ENCODE data around the gene EHD3.

EHD3 gene

DNA sequence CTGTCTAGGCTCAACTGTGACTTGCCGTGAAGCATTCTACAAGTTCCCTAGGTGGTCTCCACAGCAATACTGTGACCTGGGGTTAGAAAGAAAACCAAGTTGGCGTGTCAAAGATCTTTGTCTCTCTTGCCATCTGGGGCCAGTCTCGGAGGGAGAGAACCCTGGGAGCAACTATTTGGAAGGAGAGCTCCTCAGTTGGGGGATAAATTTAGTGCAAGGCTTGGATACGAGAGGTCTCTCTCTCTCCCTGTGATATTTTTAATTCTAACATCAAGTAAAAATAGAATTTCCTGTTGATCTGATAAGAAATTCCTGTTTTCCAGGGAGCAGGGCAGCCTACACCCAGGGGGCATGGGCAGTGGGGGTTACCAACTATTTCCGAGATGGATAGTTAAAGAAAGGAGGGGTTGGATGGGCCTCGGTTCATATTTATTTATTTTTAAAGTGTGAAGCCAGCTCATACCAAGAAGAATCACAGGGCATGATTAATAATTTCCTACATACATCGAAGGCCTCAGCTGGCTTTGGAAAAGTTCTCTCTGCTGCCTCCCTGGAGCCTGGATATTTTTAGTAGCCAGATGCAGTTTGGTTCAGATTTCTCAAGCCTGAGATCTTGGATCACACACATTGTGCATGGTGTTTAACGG lies 62.8 kb downstream of the EHD3 start:
- Histone ChIP-seq H3K36me3 (ENCODE audit: insufficient read depth, low read length) (no peaks in the 10 kb centered on the region), H2AFZ (ENCODE audit: low read length) (no peak overlapping the region), H3K9me2 (replicated peaks; ENCODE audit: low read depth, low read length) (no peaks in the 10 kb centered on the region), H3K4me2 (ENCODE audit: low read depth, low read length, poor library complexity, severe bottlenecking) (no peak overlapping the region), H3K9me3 (ENCODE audit: insufficient read depth, low read depth, low read length) (no peaks in the 10 kb centered on the region), H4K20me1 (ENCODE audit: insufficient read depth, low read length, poor library complexity, severe bottlenecking) (no peaks in the 10 kb centered on the region), H3F3A (ENCODE audit: low read depth) (no peaks in the 10 kb centered on the region), H3K79me2 (ENCODE audit: insufficient read depth, low read length) (no peaks in the 10 kb centered on the region), H3K4me1 (ENCODE audit: insufficient read depth, low read length, poor library complexity, severe bottlenecking) (no peaks in the 10 kb centered on the region), H3K4me3 (ENCODE audit: low read length, poor library complexity, severe bottlenecking) (no peak overlapping the region), H3K9ac (ENCODE audit: low read depth, low read length, poor library complexity, severe bottlenecking) (no peak overlapping the region), H3K27me3 (ENCODE audit: insufficient read depth, low read length, poor library complexity, severe bottlenecking) (no peaks in the 10 kb centered on the region)
- TF ChIP-seq CTCF (conservative IDR thresholded peaks at IDR 0.05; ENCODE audit: low read length) (no peak), EZH2phosphoT487 (IDR thresholded peaks at IDR 0.05; ENCODE audit: borderline replicate concordance) (no peak)

GRCh38 chr2:31297751-31298150 lies 63.8 kb downstream of the EHD3 start:
- H3F3A ChIP-seq (ENCODE audit: low read depth) = no peaks in the 10 kb centered on the region
- H3K4me1 ChIP-seq (ENCODE audit: insufficient read depth, low read length, poor library complexity, severe bottlenecking) = no peaks in the 10 kb centered on the region
- H3K79me2 ChIP-seq (ENCODE audit: insufficient read depth, low read length) = no peaks in the 10 kb centered on the region
- no peaks in the 10 kb centered on the region for H3K9me2 ChIP-seq (replicated peaks; ENCODE audit: low read depth, low read length)
- H3K27me3 ChIP-seq (ENCODE audit: insufficient read depth, low read length, poor library complexity, severe bottlenecking) = no peaks in the 10 kb centered on the region
- TF ChIP-seq EZH2phosphoT487 (IDR thresholded peaks at IDR 0.05; ENCODE audit: borderline replicate concordance) = no peak
- TF ChIP-seq CTCF (conservative IDR thresholded peaks at IDR 0.05; ENCODE audit: low read length) = no peak
- no peak overlapping the region for H3K9ac ChIP-seq (ENCODE audit: low read depth, low read length, poor library complexity, severe bottlenecking)
- H3K36me3 ChIP-seq (ENCODE audit: insufficient read depth, low read length) = no peaks in the 10 kb centered on the region
- no peaks in the 10 kb centered on the region for H3K9me3 ChIP-seq (ENCODE audit: insufficient read depth, low read depth, low read length)
- no peak overlapping the region for H3K4me2 ChIP-seq (ENCODE audit: low read depth, low read length, poor library complexity, severe bottlenecking)
- no peak overlapping the region for H3K4me3 ChIP-seq (ENCODE audit: low read length, poor library complexity, severe bottlenecking)
- H2AFZ ChIP-seq (ENCODE audit: low read length) = no peak overlapping the region
- no peaks in the 10 kb centered on the region for H4K20me1 ChIP-seq (ENCODE audit: insufficient read depth, low read length, poor library complexity, severe bottlenecking)

DNA sequence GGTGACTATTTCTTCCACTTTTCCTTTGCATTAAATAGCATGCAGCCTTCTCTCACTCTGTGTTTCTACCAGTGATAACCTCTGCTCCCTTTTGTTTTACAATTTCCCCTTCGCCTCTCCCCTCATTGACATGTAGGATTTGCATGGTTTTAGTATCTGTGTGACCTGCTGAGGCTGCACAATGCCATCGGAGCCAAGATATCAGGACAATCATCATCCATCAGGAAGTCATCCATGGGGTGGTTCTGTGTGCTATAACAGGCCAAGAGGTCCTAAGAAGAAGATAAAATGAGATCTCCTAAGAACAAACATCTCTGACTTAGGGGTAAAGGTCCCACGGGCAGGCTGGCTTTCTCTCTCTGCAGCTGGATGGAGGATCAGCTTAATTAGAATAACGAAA lies 65.6 kb downstream of the EHD3 start:
- Histone ChIP-seq H3K4me2 (ENCODE audit: low read depth, low read length, poor library complexity, severe bottlenecking) (no peak overlapping the region), H2AFZ (ENCODE audit: low read length) (no peak overlapping the region)
- TF ChIP-seq EZH2phosphoT487 (IDR thresholded peaks at IDR 0.05; ENCODE audit: borderline replicate concordance) (no peak), CTCF (conservative IDR thresholded peaks at IDR 0.05; ENCODE audit: low read length) (no peak)

More for the DNA sequence above, 65.6 kb downstream of the EHD3 start:
- Histone ChIP-seq H3K4me3 (ENCODE audit: low read length, poor library complexity, severe bottlenecking) (no peak overlapping the region), H3K9me2 (replicated peaks; ENCODE audit: low read depth, low read length) (no peaks in the 10 kb centered on the region), H4K20me1 (ENCODE audit: insufficient read depth, low read length, poor library complexity, severe bottlenecking) (no peaks in the 10 kb centered on the region), H3K79me2 (ENCODE audit: insufficient read depth, low read length) (no peaks in the 10 kb centered on the region), H3K27me3 (ENCODE audit: insufficient read depth, low read length, poor library complexity, severe bottlenecking) (no peaks in the 10 kb centered on the region), H3K36me3 (ENCODE audit: insufficient read depth, low read length) (no peaks in the 10 kb centered on the region), H3F3A (ENCODE audit: low read depth) (no peaks in the 10 kb centered on the region), H3K4me1 (ENCODE audit: insufficient read depth, low read length, poor library complexity, severe bottlenecking) (no peaks in the 10 kb centered on the region), H3K9me3 (ENCODE audit: insufficient read depth, low read depth, low read length) (no peaks in the 10 kb centered on the region), H3K9ac (ENCODE audit: low read depth, low read length, poor library complexity, severe bottlenecking) (no peak overlapping the region)

Measured in Loucy (cell line).